VCaP (cell line): Measurements from ENCODE around the gene TMSB4Y.

Experiments
- H3K27ac ChIP-seq: fragments of 450-650 bp; 2 replicates; pipeline ENCODE4 v1.5.1; 2017
- CTCF ChIP-seq: fragments of 450-650 bp; conservative IDR thresholded peaks from 2 replicates; pipeline ENCODE4 v1.5.1; 2017; ENCODE audit warnings: mild to moderate bottlenecking, moderate library complexity

The TMSB4Y gene

GRCh38 chrY:13718996-13719395 lies 15.3 kb downstream of the TMSB4Y start:
- no peak for TF ChIP-seq CTCF
- H3K27ac ChIP-seq, result no peak overlapping the region

DNA sequence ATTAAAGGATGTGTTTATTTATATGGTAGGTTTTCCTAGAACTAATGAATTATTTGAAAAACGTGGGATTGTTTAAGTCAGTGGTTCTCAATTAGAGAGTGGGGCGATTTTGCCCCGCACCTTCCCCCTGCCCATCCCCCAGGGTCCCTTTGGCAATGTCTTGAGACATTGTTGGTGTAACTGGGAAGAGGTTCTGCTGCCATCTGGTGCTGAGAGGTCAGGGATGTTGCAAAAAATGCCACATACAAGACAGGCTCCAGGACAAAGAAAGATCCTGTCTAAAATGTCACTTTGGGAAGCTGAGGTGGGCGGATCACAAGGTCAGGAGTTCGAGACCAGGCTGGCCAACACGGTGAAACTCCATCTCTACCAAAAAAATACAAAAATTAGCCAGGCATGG lies 25.8 kb downstream of the TMSB4Y start:
- no peak overlapping the region for H3K27ac ChIP-seq
- peak; percentile 75 for TF ChIP-seq CTCF

GRCh38 chrY:13738618-13739017 lies 34.9 kb downstream of the TMSB4Y start:
- H3K27ac ChIP-seq, result no peak overlapping the region
- peak; percentile 75 for TF ChIP-seq CTCF

DNA sequence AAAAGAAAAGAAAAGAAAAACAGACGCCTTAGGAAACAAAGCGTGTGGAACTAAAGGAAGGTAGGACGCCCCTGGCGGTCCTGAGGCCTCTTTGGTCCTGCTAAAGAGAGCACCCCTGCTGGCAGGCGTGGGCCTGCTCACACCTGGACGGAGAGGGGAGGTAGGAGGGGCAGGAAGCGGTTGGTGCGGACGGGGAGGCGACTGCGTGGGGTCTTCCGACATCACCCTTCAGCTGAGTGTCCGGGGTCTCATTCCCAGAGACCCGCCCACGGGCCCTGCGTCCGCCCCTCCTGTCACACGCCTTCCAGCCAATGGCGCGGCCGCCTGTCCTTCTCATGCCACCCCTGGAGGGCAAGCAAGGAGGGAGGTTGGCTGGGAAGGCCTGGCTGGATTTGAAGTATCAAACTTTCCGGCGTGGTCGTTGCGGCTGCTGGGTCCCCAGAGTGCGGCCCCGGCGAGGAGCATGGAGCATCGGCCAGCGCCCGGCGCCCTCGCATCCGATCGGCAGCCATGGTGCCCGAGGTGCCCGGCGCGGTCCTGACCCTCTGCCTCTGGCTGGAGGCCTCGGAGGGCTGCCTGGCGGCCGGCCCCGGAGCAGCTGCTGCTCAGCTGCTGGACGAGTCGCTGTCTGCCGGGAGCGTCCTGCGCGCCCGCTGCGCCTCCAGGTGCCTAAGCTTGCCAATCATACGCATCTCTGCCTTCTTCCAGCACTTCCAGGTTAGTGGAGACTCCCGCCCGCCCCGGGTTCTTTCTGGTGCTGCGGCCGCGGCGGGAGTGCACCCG lies 47.8 kb downstream of the TMSB4Y start:
- TF ChIP-seq CTCF, result peak; percentile 66
- peak overlapping the region; percentile 47 for H3K27ac ChIP-seq

- TF ChIP-seq CTCF, result no peak
- H3K27ac ChIP-seq, result no peak overlapping the region
These were observed 51.0 kb downstream of the TMSB4Y start for GRCh38 chrY:13754661-13755060.
